Diencephalon (tissue), 1 donor: ENCODE results near the gene C3AR1. TPM values are rescaled to one million over a fixed set of nuclear protein-coding genes. Genes with fewer than 3 reads are reported as not detected.

ENCODE experiments used
- total RNA-seq: library from RNA; depleted of rRNA; stranded (reverse); fragments of >200 nt; gene quantifications from one replicate; pipeline ENCODE4 v1.2.3, GENCODE V29; 2014

Gene C3AR1
- 3.2 TPM for total RNA-seq

GRCh38 chr12:8065991-8066594 is at the start of gene C3AR1:
TSS of gene C3AR1 (minus strand) at chr12:8066359. CDS start at chr12:8060185, 6,174 bp downstream.

GRCh38 chr12:8032242-8033152 is 33.7 kb downstream of the C3AR1 start, which contains the start of gene FOXJ2:
TSS of gene FOXJ2 (plus strand) at chr12:8032716. CDS start at chr12:8039833, 7,117 bp downstream.

Other genes starting within 250 kb of the C3AR1 start
- gene SLC2A14, start 193.4 kb downstream of the C3AR1 start, total RNA-seq, result 0.23 TPM
- 74.5 TPM for gene SLC2A3, start 130.2 kb downstream of the C3AR1 start, total RNA-seq
- 9.5 TPM for gene FOXJ2, start 33.6 kb downstream of the C3AR1 start, total RNA-seq
- 204 TPM for gene NECAP1, start 15.9 kb upstream of the C3AR1 start, total RNA-seq
- 1.4 TPM for gene CLEC4A, start 57.3 kb upstream of the C3AR1 start, total RNA-seq
- gene ZNF705A, start 90.7 kb upstream of the C3AR1 start, total RNA-seq, result not detected
- not detected for gene FAM90A1, start 161.3 kb upstream of the C3AR1 start, total RNA-seq